ENCODE measurements around the gene SLC13A3. TPM values are rescaled to one million over a fixed set of nuclear protein-coding genes. Genes with fewer than 3 reads are reported as not detected.
A peak's percentile ranks its signal among the peaks of the same experiment; 100 is the strongest.

Gene SLC13A3
- total and polyA plus RNA-seq, 8 donors = 2.4 to 10.4 (median 8.8) TPM

- Histone ChIP-seq H3K4me3 (no peak overlapping the region), H3K36me3 (no peaks in the 10 kb centered on the region), H3K27ac (no peak overlapping the region), H3K4me1 (no peaks in the 10 kb centered on the region), H3K27me3 (no peaks in the 10 kb centered on the region), H3K9me3 (no peaks in the 10 kb centered on the region)
- no peak for TF ChIP-seq CTCF (IDR thresholded peaks at IDR 0.05)
- DNase-seq = no peak
- no peak for ATAC-seq
- intact Hi-C loops (cut with DNase I) = no loop called here
Observed at GRCh38 chr20:46642969-46643343, 8.3 kb downstream of the SLC13A3 start.

GRCh38 chr20:46642265-46642968 is 8.8 kb downstream of the SLC13A3 start:
- no peak for TF ChIP-seq CTCF (IDR thresholded peaks at IDR 0.05)
- Histone ChIP-seq H3K27ac (no peak overlapping the region), H3K9me3 (no peaks in the 10 kb centered on the region), H3K4me1 (no peaks in the 10 kb centered on the region), H3K36me3 (no peaks in the 10 kb centered on the region), H3K4me3 (no peak overlapping the region), H3K27me3 (no peaks in the 10 kb centered on the region)
- DNase-seq (no peak), ATAC-seq (no peak)
- intact Hi-C loops (cut with DNase I) = no loop called here

GRCh38 chr20:46641424-46641823 is 9.8 kb downstream of the SLC13A3 start:
- intact Hi-C loops (cut with DNase I) = no loop called here
- no peak for TF ChIP-seq CTCF (IDR thresholded peaks at IDR 0.05)
- Histone ChIP-seq H3K4me1 (no peaks in the 10 kb centered on the region), H3K4me3 (no peak overlapping the region), H3K36me3 (no peaks in the 10 kb centered on the region), H3K9me3 (no peaks in the 10 kb centered on the region), H3K27me3 (no peaks in the 10 kb centered on the region), H3K27ac (no peak overlapping the region)
- DNase-seq (no peak), ATAC-seq (no peak)

- H3K4me1 ChIP-seq = no peaks in the 10 kb centered on the region
- no peaks in the 10 kb centered on the region for H3K9me3 ChIP-seq
- H3K4me3 ChIP-seq = no peak overlapping the region
- no peaks in the 10 kb centered on the region for H3K27me3 ChIP-seq
- intact Hi-C loops (cut with DNase I) = no loop called here
- ATAC-seq (no peak), DNase-seq (peak in 1 of 4 donors; percentile 7)
- H3K27ac ChIP-seq = no peak overlapping the region
- H3K36me3 ChIP-seq = no peaks in the 10 kb centered on the region
- no peak for TF ChIP-seq CTCF (IDR thresholded peaks at IDR 0.05)
Observed at GRCh38 chr20:46640536-46641311, 10.5 kb downstream of the SLC13A3 start.

- H3K27ac ChIP-seq = no peak overlapping the region
- no peak for ATAC-seq
- no peaks in the 10 kb centered on the region for H3K4me1 ChIP-seq
- no peak for TF ChIP-seq CTCF (IDR thresholded peaks at IDR 0.05)
- intact Hi-C loops (cut with DNase I) = no loop called here
- no peaks in the 10 kb centered on the region for H3K36me3 ChIP-seq
- no peak overlapping the region for H3K4me3 ChIP-seq
- no peaks in the 10 kb centered on the region for H3K9me3 ChIP-seq
- DNase-seq = no peak
- no peaks in the 10 kb centered on the region for H3K27me3 ChIP-seq
Observed at GRCh38 chr20:46640044-46640443, 11.2 kb downstream of the SLC13A3 start.
